Duodenal mucosa (tissue), 2 donors: Measurements from ENCODE around the gene SORCS2.

Experiments used
- H3K27ac ChIP-seq: one replicate; pipeline ENCODE4 v1.7.0; 2013; ENCODE audit warnings: low read depth, low read length
- H3K27me3 ChIP-seq, 2 donors: one replicate each; pipeline ENCODE4 v1.7.0; 2013; ENCODE audit warnings: low read length in 2 of 2, control low read depth in 1 of 2; ENCODE audit not compliant: insufficient read depth in 2 of 2, control insufficient read depth in 1 of 2
- H3K36me3 ChIP-seq, 2 donors: one replicate each; pipeline ENCODE4 v1.7.0; 2013; ENCODE audit warnings: low read length in 2 of 2, control low read depth in 1 of 2; ENCODE audit not compliant: insufficient read depth in 2 of 2, control insufficient read depth in 1 of 2
- H3K4me1 ChIP-seq, 2 donors: one replicate each; pipeline ENCODE4 v1.7.0; 2013; ENCODE audit warnings: low read length in 2 of 2, control low read depth in 1 of 2; ENCODE audit not compliant: insufficient read depth in 2 of 2, control insufficient read depth in 1 of 2
- H3K4me3 ChIP-seq, 2 donors: one replicate each; pipeline ENCODE4 v1.7.0; 2013; ENCODE audit warnings: low read length in 2 of 2, low read depth in 1 of 2
- H3K9ac ChIP-seq, 2 donors: one replicate each; pipeline ENCODE4 v1.7.0; 2013; ENCODE audit warnings: low read length in 2 of 2, low read depth in 1 of 2
- H3K9me3 ChIP-seq, 2 donors: one replicate each; pipeline ENCODE4 v1.7.0; 2013; ENCODE audit warnings: low read length in 2 of 2, control low read depth in 1 of 2; ENCODE audit not compliant: control insufficient read depth in 1 of 2

The SORCS2 gene

GRCh38 chr4:7648544-7649395 lies 456.4 kb downstream of the SORCS2 start:
- no peaks in the 10 kb centered on the region for H3K36me3 ChIP-seq
- peaks cover 0 to 29% of the 10 kb centered on the region in 2 donors for H3K4me1 ChIP-seq
- H3K27ac ChIP-seq, result no peak overlapping the region

DNA sequence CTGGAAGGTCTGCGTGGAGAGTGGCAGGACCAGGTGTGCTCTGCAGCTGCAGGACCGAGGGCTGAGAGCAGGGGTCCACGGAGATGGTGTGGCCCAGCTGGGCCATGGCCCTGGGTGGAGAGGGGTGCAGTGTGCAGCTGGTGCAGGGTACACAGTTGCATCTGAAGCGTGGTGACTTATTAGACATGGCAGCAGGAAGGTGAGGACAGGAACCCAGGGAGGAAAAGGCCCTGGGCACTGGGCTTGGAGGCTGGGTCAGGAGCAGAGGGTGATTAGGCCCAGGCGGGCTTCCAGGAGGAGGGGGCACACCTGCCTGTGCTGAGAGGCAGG lies 457.0 kb downstream of the SORCS2 start:
- H3K27me3 ChIP-seq, result no peaks in the 10 kb centered on the region
- no peak overlapping the region for H3K9ac ChIP-seq
- H3K9me3 ChIP-seq, result peaks cover 0 to 3% of the 10 kb centered on the region in 2 donors
- no peaks in the 10 kb centered on the region for H3K36me3 ChIP-seq
- H3K4me3 ChIP-seq, result no peak overlapping the region
- no peak overlapping the region for H3K27ac ChIP-seq
- H3K4me1 ChIP-seq, result peaks cover 0 to 29% of the 10 kb centered on the region in 2 donors

More at GRCh38 chr4:7648544-7649395, 456.4 kb downstream of the SORCS2 start:
- Histone ChIP-seq H3K27me3 (no peaks in the 10 kb centered on the region), H3K9me3 (peaks cover 0 to 5% of the 10 kb centered on the region in 2 donors), H3K9ac (no peak overlapping the region), H3K4me3 (no peak overlapping the region)

DNA sequence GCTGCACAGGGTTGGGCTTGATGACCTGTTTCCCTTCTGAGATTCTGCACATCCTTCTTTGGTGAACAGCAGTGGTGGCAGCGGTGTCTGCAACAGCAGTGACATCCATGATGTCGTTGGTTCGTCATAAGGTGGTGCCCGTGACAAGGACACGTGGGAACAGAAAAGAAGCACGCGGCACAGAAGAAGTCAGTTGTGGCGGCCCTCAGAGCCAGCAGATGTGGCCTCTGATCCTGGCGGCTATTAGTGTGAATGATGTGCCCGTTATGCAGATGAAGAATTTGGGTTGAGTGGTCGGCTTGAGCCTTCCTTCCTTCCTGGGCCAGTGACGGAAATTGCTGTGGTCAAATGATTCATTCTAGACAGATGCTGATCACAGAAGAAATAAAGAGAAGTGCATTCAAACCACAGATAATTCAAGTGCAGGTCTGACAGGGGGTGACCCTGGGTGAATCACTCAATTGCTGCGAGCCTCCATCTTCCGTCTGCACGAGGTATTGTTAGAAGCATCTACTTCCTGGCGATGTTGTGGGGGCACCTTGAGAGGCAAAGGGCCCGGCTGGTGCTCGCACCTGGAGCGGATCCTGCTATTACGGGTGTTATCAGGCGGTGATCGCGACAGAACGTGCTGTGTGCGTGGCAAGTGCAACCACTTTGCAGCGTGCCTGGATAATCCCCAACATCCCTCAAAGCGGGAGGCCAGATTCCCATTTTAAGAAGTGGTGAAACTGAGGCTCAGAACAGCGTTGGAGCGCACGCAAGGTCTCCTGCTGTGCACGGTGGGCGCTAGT lies 457.6 kb downstream of the SORCS2 start:
- Histone ChIP-seq H3K36me3 (no peaks in the 10 kb centered on the region), H3K4me1 (peaks cover 0 to 29% of the 10 kb centered on the region in 2 donors), H3K27me3 (no peaks in the 10 kb centered on the region), H3K27ac (no peak overlapping the region), H3K9me3 (no peaks in the 10 kb centered on the region), H3K4me3 (no peak overlapping the region), H3K9ac (no peak overlapping the region)

DNA sequence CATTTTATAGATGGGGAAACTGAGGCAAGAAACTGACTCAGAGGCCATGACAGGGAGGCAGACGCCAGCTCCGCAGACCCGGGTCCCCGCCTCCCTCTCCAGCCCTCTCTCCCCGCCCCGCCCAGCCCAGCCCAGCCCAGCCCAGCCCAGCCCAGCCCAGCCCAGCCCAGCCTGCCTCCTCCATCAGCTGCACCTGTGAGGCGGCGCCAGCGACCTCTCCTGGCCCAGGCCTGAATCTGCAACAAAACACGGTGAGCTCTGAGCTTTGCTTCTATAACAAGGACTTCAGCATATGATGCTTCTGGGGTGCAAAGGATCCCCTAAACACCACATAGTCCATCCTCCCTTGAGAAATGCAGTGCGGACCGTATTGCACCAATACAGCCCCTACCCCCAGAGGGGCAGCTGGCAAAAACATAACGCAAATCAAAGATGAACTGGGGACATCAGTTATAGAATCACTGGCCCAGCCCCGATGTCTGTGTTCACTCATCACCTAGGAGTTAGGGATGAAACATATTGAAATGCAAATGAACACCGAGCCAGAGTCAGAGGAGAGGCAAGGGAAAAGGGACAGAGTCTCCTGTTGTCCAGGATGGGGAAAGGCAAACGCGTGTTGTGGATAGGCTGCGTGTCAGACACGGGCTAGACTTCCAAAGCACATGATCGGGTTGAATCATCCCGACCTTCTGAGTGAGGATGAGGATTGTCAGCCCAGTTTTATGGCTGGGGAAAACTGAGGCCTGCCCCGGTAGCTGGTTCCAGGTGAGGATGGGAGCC lies 458.5 kb downstream of the SORCS2 start:
- H3K27ac ChIP-seq, result no peak overlapping the region
- no peak overlapping the region for H3K9ac ChIP-seq

GRCh38 chr4:7651461-7651921 lies 459.2 kb downstream of the SORCS2 start:
- no peaks in the 10 kb centered on the region for H3K9me3 ChIP-seq
- H3K36me3 ChIP-seq, result no peaks in the 10 kb centered on the region
- H3K27me3 ChIP-seq, result no peaks in the 10 kb centered on the region
- H3K9ac ChIP-seq, result no peak overlapping the region
- H3K27ac ChIP-seq, result no peak overlapping the region
- peaks cover 0 to 29% of the 10 kb centered on the region in 2 donors for H3K4me1 ChIP-seq
- H3K4me3 ChIP-seq, result no peak overlapping the region

More for the DNA sequence above, 458.5 kb downstream of the SORCS2 start:
- Histone ChIP-seq H3K4me3 (no peak overlapping the region), H3K36me3 (no peaks in the 10 kb centered on the region), H3K9me3 (no peaks in the 10 kb centered on the region), H3K4me1 (peaks cover 0 to 29% of the 10 kb centered on the region in 2 donors), H3K27me3 (no peaks in the 10 kb centered on the region)

DNA sequence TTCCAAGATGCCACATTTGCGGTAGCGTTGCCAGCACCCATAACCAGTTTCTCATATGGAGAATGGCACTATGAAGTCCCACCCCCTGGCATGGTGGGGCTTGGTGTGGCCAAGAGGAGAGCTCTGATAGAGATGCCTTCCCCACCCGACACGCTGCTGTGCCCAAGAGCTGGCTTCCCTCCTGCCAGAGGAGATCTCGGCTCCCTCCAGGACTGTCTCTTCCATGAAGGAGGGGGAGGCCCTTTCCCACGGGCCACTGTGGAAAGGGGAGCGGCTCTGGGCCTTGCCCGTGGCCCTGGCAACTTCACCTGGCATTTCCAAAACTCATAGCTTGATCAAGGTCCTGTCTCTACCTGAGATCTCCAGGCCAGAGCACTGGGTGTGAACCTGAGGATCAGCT lies 459.7 kb downstream of the SORCS2 start:
- no peaks in the 10 kb centered on the region for H3K36me3 ChIP-seq
- H3K9me3 ChIP-seq, result no peaks in the 10 kb centered on the region
- H3K9ac ChIP-seq, result no peak overlapping the region
- no peak overlapping the region for H3K4me3 ChIP-seq
- H3K27me3 ChIP-seq, result no peaks in the 10 kb centered on the region
- peaks cover 0 to 29% of the 10 kb centered on the region in 2 donors for H3K4me1 ChIP-seq
- H3K27ac ChIP-seq, result no peak overlapping the region

GRCh38 chr4:7652451-7652881 lies 460.1 kb downstream of the SORCS2 start:
- Histone ChIP-seq H3K9me3 (no peaks in the 10 kb centered on the region), H3K9ac (no peak overlapping the region), H3K27me3 (no peaks in the 10 kb centered on the region), H3K4me3 (no peak overlapping the region), H3K4me1 (peaks cover 0 to 29% of the 10 kb centered on the region in 2 donors), H3K27ac (no peak overlapping the region), H3K36me3 (no peaks in the 10 kb centered on the region)

DNA sequence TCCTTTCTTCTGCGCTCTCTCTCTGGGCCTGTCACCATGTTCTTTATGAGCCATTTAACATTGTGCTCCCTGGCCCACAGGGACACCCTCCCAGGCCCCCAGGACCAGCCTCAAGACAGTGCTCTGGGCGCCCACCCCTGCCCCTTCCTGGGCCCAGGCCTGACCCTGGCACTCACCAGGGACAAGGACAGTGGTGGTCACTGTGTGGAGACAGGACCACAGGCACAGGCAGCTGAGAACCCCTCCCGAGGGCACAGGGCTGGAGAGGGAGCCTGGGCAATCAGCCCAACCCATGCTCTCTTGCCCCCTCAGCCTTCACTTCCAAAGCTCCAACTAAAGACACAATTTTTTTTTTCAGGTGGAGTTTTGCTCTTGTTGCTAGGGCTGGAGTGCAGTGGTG lies 460.6 kb downstream of the SORCS2 start:
- H3K9ac ChIP-seq, result no peak overlapping the region
- H3K4me3 ChIP-seq, result no peak overlapping the region
- peaks cover 0 to 29% of the 10 kb centered on the region in 2 donors for H3K4me1 ChIP-seq
- no peaks in the 10 kb centered on the region for H3K27me3 ChIP-seq
- no peak overlapping the region for H3K27ac ChIP-seq
- no peaks in the 10 kb centered on the region for H3K36me3 ChIP-seq
- H3K9me3 ChIP-seq, result no peaks in the 10 kb centered on the region

DNA sequence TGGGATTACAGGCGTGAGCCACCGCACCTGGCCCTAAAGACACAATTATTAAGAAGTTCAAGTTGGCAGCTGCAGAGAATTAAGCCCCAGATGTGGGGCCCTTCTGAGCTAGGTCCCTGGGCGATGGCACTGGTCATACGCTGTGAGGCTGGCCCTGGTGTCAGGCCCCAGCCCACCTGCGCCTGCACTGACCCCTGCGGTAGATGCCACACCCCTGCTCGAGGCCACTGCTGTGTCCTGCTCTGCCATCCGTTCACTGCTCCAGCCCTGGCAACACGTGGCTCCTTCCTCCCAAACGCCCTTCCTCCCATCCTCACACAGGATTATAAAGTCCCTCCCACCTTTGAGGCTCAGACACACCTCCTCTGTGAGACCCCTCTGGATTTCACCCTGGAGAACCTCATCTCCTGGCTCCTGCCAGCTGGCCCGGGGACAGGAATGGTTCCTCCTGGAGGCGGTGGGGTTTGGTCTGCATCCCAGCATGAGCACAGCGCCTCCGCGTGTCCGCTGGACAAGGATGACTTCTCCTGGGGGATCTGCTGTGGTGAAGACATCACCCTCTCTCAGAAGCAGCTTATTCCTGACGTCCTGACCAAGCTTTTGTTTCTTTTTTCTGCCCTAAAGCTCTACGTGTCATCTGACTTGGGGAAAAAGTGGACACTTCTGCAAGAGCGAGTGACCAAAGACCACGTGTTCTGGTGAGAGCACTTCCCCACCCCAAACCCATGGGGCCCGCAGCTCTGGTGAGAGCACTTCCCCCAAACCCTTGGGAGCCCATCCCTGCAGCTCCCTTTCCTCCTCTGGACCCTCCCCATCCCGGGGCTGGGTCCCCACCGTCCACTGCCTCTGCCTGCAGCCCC lies 461.4 kb downstream of the SORCS2 start:
- Histone ChIP-seq H3K9me3 (no peaks in the 10 kb centered on the region), H3K4me3 (no peak overlapping the region), H3K36me3 (no peaks in the 10 kb centered on the region), H3K27ac (no peak overlapping the region), H3K27me3 (no peaks in the 10 kb centered on the region), H3K4me1 (peaks cover 0 to 24% of the 10 kb centered on the region in 2 donors), H3K9ac (no peak overlapping the region)
